KOPT-K1 (cell line): Measurements from ENCODE around the gene FAM217A.

Experiments used
- H3K27ac ChIP-seq: fragments of 200-600 bp; sonication (generic); 2 replicates; pipeline ENCODE4 v1.5.1; 2016; ENCODE audit warnings: antibody characterized with exemption, mild to moderate bottlenecking, low read depth, low read length; ENCODE audit not compliant: poor library complexity, severe bottlenecking
- H3K36me3 ChIP-seq: fragments of 200-600 bp; sonication (generic); 2 replicates; pipeline ENCODE4 v1.5.1; 2017; ENCODE audit warnings: antibody characterized with exemption, mild to moderate bottlenecking, low read length, moderate library complexity; ENCODE audit not compliant: insufficient read depth
- H3K9me3 ChIP-seq: fragments of 200-600 bp; sonication (generic); 2 replicates; pipeline ENCODE4 v1.5.1; 2017; ENCODE audit warnings: antibody characterized with exemption, low read length, mild to moderate bottlenecking; ENCODE audit not compliant: insufficient read depth, poor library complexity, severe bottlenecking

The FAM217A gene

GRCh38 chr6:4059115-4059777, 19.7 kb downstream of the FAM217A start:
- Histone ChIP-seq H3K36me3 (peaks cover 100% of the 10 kb centered on the region), H3K9me3 (no peaks in the 10 kb centered on the region), H3K27ac (peak overlapping the region; percentile 21)

DNA sequence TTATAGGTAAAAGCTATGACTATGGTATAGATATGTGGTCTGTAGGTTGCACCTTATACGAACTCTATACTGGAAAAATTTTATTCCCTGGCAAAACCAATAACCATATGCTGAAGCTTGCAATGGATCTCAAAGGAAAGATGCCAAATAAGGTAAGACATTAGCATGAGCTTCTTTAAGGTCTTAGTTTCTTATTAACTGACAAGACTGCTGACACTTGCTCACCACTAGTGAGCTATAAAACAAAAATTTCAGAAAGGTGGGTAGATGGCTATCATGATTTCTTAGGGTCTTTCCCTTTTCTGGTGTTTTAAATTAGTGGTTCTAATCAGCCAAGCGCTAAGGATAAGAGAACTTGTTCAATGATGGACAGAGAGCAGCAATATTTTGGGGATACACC, 21.9 kb downstream of the FAM217A start:
- H3K36me3 ChIP-seq = peaks cover 100% of the 10 kb centered on the region
- H3K9me3 ChIP-seq = no peaks in the 10 kb centered on the region
- no peak overlapping the region for H3K27ac ChIP-seq

GRCh38 chr6:4055420-4056041, 23.4 kb downstream of the FAM217A start:
- Histone ChIP-seq H3K36me3 (peaks cover 100% of the 10 kb centered on the region), H3K27ac (no peak overlapping the region), H3K9me3 (no peaks in the 10 kb centered on the region)

DNA sequence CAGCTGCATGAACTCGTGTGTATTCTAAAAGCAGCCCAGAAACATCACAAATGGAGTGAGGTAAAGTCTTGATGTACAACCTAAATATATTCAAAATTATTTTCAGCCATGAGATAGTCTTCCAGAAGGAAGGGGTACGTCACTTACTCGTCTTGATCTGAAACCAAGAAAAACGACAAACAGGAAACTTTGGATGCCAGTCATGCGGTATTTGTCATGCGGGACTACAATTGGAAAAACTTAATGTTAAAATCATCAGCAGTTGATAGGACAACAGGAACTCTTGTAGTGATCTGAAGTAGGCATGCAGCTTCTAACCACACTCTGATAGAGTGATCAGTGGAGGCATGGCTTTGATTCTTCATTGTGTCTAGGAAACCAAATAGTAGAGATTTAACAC, 29.7 kb downstream of the FAM217A start:
- Histone ChIP-seq H3K27ac (no peak overlapping the region), H3K36me3 (peaks cover 100% of the 10 kb centered on the region), H3K9me3 (no peaks in the 10 kb centered on the region)

GRCh38 chr6:4041480-4041879, 37.5 kb downstream of the FAM217A start:
- Histone ChIP-seq H3K9me3 (no peaks in the 10 kb centered on the region), H3K27ac (no peak overlapping the region), H3K36me3 (peaks cover 100% of the 10 kb centered on the region)

- Histone ChIP-seq H3K9me3 (no peaks in the 10 kb centered on the region), H3K36me3 (peaks cover 94% of the 10 kb centered on the region), H3K27ac (no peak overlapping the region)
Measured at GRCh38 chr6:4039348-4039747, 39.6 kb downstream of the FAM217A start.

- Histone ChIP-seq H3K36me3 (peaks cover 94% of the 10 kb centered on the region), H3K9me3 (no peaks in the 10 kb centered on the region), H3K27ac (no peak overlapping the region)
Measured at GRCh38 chr6:4036581-4036980, 42.4 kb downstream of the FAM217A start.

DNA sequence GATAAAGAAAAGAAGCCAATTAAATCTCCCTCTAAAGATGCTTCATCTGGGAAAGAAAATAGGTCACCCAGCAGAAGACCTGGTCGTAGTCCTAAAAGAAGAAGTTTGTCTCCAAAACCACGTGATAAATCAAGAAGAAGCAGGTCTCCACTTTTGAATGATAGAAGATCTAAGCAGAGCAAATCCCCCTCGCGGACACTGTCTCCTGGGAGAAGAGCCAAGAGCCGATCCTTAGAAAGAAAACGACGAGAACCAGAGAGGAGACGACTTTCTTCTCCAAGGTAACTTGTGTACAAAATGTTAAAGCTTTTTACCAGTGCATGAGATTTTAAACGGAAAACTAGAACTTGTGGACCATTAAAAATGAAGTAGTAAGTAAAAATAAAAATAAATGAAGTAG, 46.5 kb downstream of the FAM217A start:
- Histone ChIP-seq H3K36me3 (peaks cover 90% of the 10 kb centered on the region), H3K27ac (no peak overlapping the region), H3K9me3 (no peaks in the 10 kb centered on the region)

DNA sequence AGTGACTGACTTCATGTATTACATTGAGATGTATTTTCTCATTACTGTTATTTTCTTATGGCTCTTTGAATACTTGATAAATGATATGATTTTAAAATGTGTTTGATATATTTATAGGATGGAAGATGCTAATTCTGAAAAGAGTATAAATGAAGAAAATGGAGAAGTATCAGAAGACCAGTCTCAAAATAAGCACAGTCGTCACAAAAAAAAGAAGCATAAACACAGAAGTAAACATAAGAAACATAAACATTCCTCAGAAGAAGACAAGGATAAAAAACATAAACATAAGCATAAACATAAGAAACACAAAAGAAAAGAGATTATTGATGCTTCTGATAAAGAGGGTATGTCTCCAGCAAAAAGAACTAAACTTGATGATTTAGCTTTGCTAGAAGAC, 47.5 kb downstream of the FAM217A start:
- Histone ChIP-seq H3K27ac (no peak overlapping the region), H3K36me3 (peaks cover 87% of the 10 kb centered on the region), H3K9me3 (no peaks in the 10 kb centered on the region)

- Histone ChIP-seq H3K36me3 (peaks cover 79% of the 10 kb centered on the region), H3K9me3 (no peaks in the 10 kb centered on the region), H3K27ac (no peak overlapping the region)
Measured at GRCh38 chr6:4030669-4031068, 48.3 kb downstream of the FAM217A start.

DNA sequence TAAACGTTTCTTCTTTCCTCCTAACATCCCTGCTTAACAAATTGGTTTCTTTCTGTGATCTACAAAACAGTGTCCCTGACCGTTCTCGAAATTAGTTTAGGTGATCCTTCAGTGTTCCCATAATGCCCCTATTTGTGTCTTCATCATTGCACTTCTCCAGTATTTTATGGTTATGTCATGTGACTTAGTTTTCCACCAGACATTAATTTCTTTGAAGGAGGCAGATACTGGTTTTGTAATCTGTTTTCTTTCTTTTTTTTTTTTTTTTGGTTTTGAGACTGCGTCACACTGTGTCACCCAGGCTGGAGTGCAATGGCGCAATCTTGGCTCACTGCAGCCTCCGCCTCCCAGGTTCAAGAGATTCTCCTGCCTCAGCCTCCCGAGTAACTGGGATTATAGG, 49.2 kb downstream of the FAM217A start:
- peaks cover 81% of the 10 kb centered on the region for H3K36me3 ChIP-seq

GRCh38 chr6:4028051-4028450, 50.9 kb downstream of the FAM217A start:
- H3K9me3 ChIP-seq = no peaks in the 10 kb centered on the region
- H3K27ac ChIP-seq = no peak overlapping the region
- H3K36me3 ChIP-seq = peaks cover 77% of the 10 kb centered on the region

More for the DNA sequence above, 49.2 kb downstream of the FAM217A start:
- Histone ChIP-seq H3K27ac (no peak overlapping the region), H3K9me3 (no peaks in the 10 kb centered on the region)

- no peaks in the 10 kb centered on the region for H3K9me3 ChIP-seq
- peaks cover 53% of the 10 kb centered on the region for H3K36me3 ChIP-seq
- H3K27ac ChIP-seq = no peak overlapping the region
Measured at GRCh38 chr6:4025681-4026080, 53.3 kb downstream of the FAM217A start.

DNA sequence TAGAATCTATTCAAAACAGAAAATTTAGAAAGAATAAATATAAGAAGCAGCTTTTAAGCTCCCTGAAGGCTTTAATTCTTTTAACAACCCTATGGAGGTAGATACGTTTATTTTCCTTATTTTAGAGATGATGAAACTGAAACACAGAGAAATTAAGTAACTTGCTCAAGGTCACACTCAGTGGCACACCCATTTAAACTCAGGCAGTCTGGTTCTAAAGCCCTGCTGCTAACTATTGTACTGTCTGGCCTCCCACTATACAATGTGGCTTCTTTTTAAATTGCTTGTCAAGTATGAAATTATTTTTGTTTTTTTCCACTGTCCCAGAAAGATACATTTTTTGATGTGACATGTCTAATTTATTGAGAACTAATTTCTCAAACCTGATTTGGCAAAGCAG, 55.7 kb downstream of the FAM217A start:
- Histone ChIP-seq H3K27ac (no peak overlapping the region), H3K36me3 (peaks cover 32% of the 10 kb centered on the region), H3K9me3 (no peaks in the 10 kb centered on the region)

DNA sequence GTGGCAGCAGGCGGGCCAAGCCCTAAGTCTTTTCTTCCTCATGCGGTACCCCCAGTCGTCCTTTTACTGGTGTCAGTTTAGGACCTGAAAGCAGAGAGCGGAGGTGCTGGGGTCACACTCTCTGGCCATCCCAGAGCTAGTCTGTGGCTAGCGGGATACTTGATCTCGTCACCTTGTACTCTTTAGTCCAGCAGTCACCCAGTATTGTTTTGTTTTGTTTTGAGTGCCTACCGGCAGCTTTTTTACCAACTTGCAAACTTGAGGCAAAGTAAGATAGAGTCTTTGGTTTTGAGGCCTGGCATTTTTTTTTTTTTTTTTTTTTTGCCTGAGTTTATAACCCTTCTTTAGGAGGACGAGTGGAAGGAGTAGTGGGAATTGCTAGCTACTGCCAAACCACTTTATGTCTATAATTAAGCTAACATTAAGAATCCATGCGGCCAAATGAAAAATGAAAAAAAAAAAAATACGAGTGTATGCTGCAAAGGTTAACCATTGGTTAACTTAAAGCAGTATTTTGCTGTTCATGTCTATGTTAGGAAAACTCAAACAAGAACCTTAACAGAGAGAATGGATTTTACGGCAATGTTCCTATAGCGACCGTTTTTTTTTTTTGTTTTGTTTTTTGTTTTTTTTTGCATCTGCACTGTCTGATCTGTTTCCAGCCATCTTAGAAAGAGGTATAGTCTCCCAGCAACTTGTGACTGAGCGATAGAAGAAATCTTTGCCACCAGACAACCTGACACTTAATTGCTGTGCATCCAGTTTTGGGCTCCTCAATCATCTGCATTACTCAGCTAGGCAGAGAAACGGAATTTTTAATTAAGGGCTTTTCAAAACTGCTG, 56.9 kb downstream of the FAM217A start:
- Histone ChIP-seq H3K9me3 (no peaks in the 10 kb centered on the region), H3K36me3 (peaks cover 24% of the 10 kb centered on the region), H3K27ac (peak overlapping the region; percentile 89)
